EL (cell line): Measurements from ENCODE around the gene KCP.

Experiments used
- DNase-seq: peaks from one replicate; pipeline ENCODE4 v3.0.0-alpha.2; 2016

KCP gene

GRCh38 chr7:128836729-128837348 lies 73.7 kb downstream of the KCP start:
- no peak for DNase-seq

- peak; percentile 25 for DNase-seq
These were observed 74.5 kb downstream of the KCP start for GRCh38 chr7:128835790-128836641.

- no peak for DNase-seq
These were observed 75.2 kb downstream of the KCP start for GRCh38 chr7:128835231-128835751.

- DNase-seq, result no peak
These were observed 76.6 kb downstream of the KCP start for GRCh38 chr7:128833946-128834325.

- DNase-seq, result peak; percentile 80
These were observed 77.2 kb downstream of the KCP start for GRCh38 chr7:128833148-128833945.

- DNase-seq, result no peak
These were observed 77.7 kb downstream of the KCP start for GRCh38 chr7:128832880-128833147.

- peak; percentile 56 for DNase-seq
These were observed 78.3 kb downstream of the KCP start for GRCh38 chr7:128831994-128832879.

GRCh38 chr7:128831178-128831993 lies 79.1 kb downstream of the KCP start:
- peak; percentile 69 for DNase-seq

GRCh38 chr7:128830231-128831177 lies 80.0 kb downstream of the KCP start, which contains the start of gene FLNC:
Gene FLNC (plus strand): TSS chr7:128830406. CDS start chr7:128830638, 232 bp downstream.
- peak; percentile 76 for DNase-seq

- peak; percentile 82 for DNase-seq
These were observed 80.9 kb downstream of the KCP start for GRCh38 chr7:128829391-128830166.

GRCh38 chr7:128827971-128828711 lies 82.4 kb downstream of the KCP start:
- peak; percentile 89 for DNase-seq

- DNase-seq, result peak; percentile 85
These were observed 83.1 kb downstream of the KCP start for GRCh38 chr7:128827248-128827958.

- DNase-seq, result no peak
These were observed 83.6 kb downstream of the KCP start for GRCh38 chr7:128826916-128827247.
